ENCODE measurements around the gene SLC37A2.

Gene SLC37A2

GRCh38 chr11:125070699-125071254 is 7.7 kb downstream of the SLC37A2 start:
- ATAC-seq (ENCODE audit: low read depth) = peak; percentile 98
- peak; percentile 86 for DNase-seq (ENCODE audit: low spot score)
- TF ChIP-seq, protein P1, sequence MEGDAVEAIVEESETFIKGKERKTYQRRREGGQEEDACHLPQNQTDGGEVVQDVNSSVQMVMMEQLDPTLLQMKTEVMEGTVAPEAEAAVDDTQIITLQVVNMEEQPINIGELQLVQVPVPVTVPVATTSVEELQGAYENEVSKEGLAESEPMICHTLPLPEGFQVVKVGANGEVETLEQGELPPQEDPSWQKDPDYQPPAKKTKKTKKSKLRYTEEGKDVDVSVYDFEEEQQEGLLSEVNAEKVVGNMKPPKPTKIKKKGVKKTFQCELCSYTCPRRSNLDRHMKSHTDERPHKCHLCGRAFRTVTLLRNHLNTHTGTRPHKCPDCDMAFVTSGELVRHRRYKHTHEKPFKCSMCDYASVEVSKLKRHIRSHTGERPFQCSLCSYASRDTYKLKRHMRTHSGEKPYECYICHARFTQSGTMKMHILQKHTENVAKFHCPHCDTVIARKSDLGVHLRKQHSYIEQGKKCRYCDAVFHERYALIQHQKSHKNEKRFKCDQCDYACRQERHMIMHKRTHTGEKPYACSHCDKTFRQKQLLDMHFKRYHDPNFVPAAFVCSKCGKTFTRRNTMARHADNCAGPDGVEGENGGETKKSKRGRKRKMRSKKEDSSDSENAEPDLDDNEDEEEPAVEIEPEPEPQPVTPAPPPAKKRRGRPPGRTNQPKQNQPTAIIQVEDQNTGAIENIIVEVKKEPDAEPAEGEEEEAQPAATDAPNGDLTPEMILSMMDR (IDR thresholded peaks at IDR 0.05; ENCODE audit: poor library complexity, severe bottlenecking) = no peak
- no peaks in the 10 kb centered on the region for H3K36me3 ChIP-seq (ENCODE audit: low read depth)
- H3K27ac ChIP-seq (ENCODE audit: poor library complexity, severe bottlenecking) = peak overlapping the region; percentile 84
- H3K27me3 ChIP-seq (ENCODE audit: insufficient read depth, poor library complexity, severe bottlenecking) = no peaks in the 10 kb centered on the region
- H3K4me1 ChIP-seq (ENCODE audit: insufficient read depth, poor library complexity, severe bottlenecking) = peaks cover 29% of the 10 kb centered on the region
- no peaks in the 10 kb centered on the region for H3K9me3 ChIP-seq (ENCODE audit: severe bottlenecking)
- no peak overlapping the region for H3K4me3 ChIP-seq (ENCODE audit: severe bottlenecking)

DNA sequence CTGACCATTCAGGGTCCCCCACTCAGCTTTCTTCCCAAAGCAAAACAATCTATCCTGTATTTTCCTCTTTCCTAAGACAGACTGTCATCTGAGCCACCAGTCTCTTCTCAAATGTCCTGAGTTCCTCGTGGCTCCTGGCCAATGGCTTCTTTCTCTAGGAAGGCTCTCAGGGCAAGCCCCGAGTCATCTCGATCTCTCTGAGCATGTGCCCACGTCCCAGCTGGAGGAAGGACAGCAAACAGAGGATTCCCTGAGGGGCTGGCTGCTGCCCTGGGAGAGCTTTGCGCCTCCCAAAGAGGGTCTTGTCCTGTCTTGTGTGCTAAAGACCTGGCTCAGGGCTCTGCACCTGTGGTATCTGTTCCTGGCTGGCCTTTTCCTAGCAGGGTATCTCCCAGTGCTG is 8.3 kb downstream of the SLC37A2 start:
- DNase-seq (ENCODE audit: low spot score) (no peak), ATAC-seq (ENCODE audit: low read depth) (no peak)
- peaks cover 36% of the 10 kb centered on the region for H3K4me1 ChIP-seq (ENCODE audit: insufficient read depth, poor library complexity, severe bottlenecking)

DNA sequence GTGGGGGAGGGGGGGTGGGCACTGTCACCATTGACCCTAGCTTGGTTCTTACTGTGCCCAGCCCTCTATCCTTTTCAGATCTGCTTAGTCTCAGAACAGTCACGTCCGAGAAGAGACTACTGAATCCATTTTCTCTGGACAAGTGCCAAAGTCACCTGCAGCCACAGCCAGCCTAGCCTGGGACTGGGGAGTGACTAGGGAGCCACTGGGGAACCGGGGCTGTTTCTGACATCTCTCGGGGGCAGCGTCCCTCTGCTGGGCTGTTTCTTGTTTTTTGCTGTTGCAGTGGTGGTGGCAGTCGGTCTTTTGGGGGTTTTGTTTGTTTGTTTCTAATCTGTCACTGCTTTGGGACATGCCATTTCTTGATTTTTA is 8.7 kb downstream of the SLC37A2 start:
- ATAC-seq (ENCODE audit: low read depth) (no peak), DNase-seq (ENCODE audit: low spot score) (no peak)
- no peaks in the 10 kb centered on the region for H3K9me3 ChIP-seq (ENCODE audit: severe bottlenecking)
- no peak overlapping the region for H3K4me3 ChIP-seq (ENCODE audit: severe bottlenecking)
- H3K4me1 ChIP-seq (ENCODE audit: insufficient read depth, poor library complexity, severe bottlenecking) = peaks cover 36% of the 10 kb centered on the region
- H3K27ac ChIP-seq (ENCODE audit: poor library complexity, severe bottlenecking) = peak overlapping the region; percentile 84
- H3K27me3 ChIP-seq (ENCODE audit: insufficient read depth, poor library complexity, severe bottlenecking) = no peaks in the 10 kb centered on the region
- no peaks in the 10 kb centered on the region for H3K36me3 ChIP-seq (ENCODE audit: low read depth)
- TF ChIP-seq, protein P1 (IDR thresholded peaks at IDR 0.05; ENCODE audit: poor library complexity, severe bottlenecking) = no peak

More for the DNA sequence above, 8.3 kb downstream of the SLC37A2 start:
- Histone ChIP-seq H3K27ac (ENCODE audit: poor library complexity, severe bottlenecking) (peak overlapping the region; percentile 84), H3K27me3 (ENCODE audit: insufficient read depth, poor library complexity, severe bottlenecking) (no peaks in the 10 kb centered on the region), H3K9me3 (ENCODE audit: severe bottlenecking) (no peaks in the 10 kb centered on the region), H3K36me3 (ENCODE audit: low read depth) (no peaks in the 10 kb centered on the region), H3K4me3 (ENCODE audit: severe bottlenecking) (no peak overlapping the region)
- TF ChIP-seq, protein P1 (IDR thresholded peaks at IDR 0.05; ENCODE audit: poor library complexity, severe bottlenecking) = no peak

- peaks cover 36% of the 10 kb centered on the region for H3K4me1 ChIP-seq (ENCODE audit: insufficient read depth, poor library complexity, severe bottlenecking)
- no peaks in the 10 kb centered on the region for H3K27me3 ChIP-seq (ENCODE audit: insufficient read depth, poor library complexity, severe bottlenecking)
- DNase-seq (ENCODE audit: low spot score) = no peak
- ATAC-seq (ENCODE audit: low read depth) = no peak
- H3K27ac ChIP-seq (ENCODE audit: poor library complexity, severe bottlenecking) = no peak overlapping the region
- no peaks in the 10 kb centered on the region for H3K9me3 ChIP-seq (ENCODE audit: severe bottlenecking)
- H3K36me3 ChIP-seq (ENCODE audit: low read depth) = no peaks in the 10 kb centered on the region
- TF ChIP-seq, protein P1 (IDR thresholded peaks at IDR 0.05; ENCODE audit: poor library complexity, severe bottlenecking) = no peak
- H3K4me3 ChIP-seq (ENCODE audit: severe bottlenecking) = no peak overlapping the region
Measured at GRCh38 chr11:125072218-125072960, 9.3 kb downstream of the SLC37A2 start.

Data from RWPE2 (cell line).